Bone marrow (tissue), 2 donors: ENCODE data around the gene CRHR1.

Experiments
- DNase-seq, 2 donors: peaks; one replicate each; lab custom pipeline; 2025; lab: John Stamatoyannopoulos, UW

Gene CRHR1

GRCh38 chr17:45759761-45760160, 24.4 kb upstream of the CRHR1 start:
- DNase-seq, result no peak

- DNase-seq, result no peak
These were observed 22.1 kb upstream of the CRHR1 start for GRCh38 chr17:45761957-45762565.

DNA sequence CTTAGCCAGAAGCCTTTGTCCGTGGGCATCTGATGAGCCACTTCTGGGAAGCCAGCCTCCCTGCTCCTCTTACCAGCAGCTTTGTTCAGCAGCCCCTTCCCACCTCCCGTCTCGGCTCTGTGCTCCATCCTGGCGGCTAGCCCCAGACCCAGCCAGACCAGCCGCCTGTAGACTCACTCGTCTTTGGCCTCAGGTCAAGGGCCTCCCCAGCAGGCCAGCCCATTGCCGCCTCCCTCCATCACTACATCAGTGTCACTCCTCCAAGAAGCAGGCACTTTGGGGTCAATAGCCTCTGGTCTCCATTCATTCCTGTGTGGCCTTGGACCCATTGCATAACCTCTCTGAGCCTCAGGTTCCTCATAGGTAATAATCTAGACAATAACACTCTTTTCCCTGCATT, 20.9 kb upstream of the CRHR1 start:
- no peak for DNase-seq

- no peak for DNase-seq
These were observed 19.6 kb upstream of the CRHR1 start for GRCh38 chr17:45764479-45764878.

DNA sequence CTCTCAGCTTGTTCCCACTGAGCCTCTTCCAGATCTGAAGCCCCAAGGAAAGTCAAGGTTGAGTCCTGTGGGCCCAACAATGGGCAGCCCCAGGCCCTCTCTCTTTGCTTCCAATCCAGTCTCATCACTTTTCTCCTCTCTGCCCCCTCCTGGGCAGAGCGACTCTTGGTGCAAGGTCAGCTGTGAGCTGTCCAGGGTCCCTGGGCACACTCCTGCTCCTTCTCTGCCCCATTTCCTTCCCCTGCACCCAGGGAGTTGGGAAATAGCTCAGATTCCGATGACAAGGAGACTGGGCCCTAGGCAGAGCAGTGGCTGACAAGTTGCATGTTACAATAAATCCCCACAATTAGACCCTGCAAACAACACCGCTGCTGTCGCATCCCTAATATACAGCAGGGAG, 16.1 kb upstream of the CRHR1 start:
- DNase-seq, result no peak

DNA sequence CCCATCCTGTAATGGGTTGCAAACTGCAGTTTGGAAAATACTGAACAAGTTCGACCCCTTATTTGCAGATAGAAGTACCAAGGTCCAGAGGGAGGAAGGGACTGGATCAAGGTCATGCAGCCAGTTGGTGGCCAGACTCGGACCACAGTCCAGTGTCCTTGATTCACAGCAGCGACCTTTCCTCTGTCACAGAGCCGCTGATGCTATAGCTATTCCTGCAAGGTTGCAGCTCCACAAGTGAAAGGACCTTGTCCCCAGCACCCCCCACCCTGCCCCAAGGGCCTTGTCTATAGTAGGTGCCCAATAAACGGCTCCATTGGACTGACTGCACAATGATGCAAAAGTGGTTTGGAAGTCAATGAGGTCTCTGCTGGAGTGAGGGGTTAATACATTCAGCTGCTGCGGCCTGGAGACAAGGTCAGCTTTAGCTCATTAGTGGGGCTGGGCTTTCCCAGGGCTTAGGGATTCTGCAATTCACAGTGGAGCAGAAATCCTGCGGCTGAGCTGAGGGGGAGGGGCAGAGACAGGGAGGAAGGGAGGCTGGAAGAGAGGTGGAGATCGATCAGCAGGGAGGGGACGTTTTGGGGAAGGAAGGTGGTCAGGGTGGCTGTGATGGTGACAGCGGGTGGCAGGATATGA, 13.4 kb upstream of the CRHR1 start:
- DNase-seq, result no peak

DNA sequence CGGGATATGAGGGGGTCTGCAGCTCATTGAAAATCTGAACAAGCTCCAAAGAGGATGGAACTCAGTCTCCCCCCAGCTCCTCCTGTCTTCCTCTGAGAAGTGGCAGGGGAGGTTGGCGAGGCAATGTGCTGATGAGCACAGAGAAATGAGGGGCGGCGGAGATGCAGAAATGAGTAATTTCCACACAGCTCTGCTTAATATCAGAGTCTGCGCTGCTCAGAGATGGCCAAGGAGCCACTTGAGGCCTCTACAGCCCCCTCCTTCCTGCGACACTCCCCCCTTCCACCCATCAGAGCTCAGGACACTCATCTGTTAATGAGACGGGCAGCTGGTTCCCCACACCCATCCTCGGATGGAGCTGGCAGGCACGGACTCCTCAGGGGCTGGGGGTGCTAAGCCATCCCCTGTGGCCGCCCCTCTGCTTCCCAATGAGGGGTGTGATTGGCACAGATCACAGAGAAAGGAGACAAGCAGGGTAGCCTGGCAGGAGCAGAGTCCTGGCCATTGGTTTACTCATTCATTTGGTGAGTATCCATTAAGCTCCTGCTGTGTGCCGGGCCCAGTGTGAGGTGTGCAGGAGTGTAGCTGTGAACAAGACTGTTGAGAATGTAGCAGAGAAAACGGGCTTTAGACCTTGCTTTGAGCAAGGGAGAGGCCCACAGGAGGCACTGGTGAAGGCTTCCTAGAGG, 12.7 kb upstream of the CRHR1 start:
- no peak for DNase-seq

GRCh38 chr17:45775148-45775547, 9.0 kb upstream of the CRHR1 start:
- DNase-seq, result no peak

DNA sequence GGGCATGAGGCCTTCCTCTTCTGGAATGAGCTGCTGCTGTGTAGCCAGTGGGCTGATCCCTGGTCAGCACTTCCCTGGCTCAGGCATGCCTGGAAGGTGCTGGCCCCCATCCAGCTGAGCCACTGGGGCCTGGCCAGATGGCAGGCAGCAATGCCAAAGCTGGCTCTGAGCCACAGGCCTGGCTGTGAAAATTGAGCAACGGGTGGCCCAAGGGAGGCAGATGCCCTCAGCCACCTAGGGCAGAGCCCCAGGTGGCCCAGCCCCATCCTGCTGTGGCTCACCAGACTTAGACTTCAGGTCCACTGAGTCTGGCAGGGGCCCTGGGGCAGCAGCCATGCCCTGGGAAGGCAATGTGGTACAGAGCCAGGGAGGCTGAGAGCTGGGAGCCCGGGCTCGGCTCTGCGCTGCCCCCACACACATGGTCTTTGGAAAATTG, 8.5 kb upstream of the CRHR1 start:
- no peak for DNase-seq

- DNase-seq, result no peak
These were observed 7.2 kb upstream of the CRHR1 start for GRCh38 chr17:45776896-45777295.

- DNase-seq, result no peak
These were observed 6.7 kb upstream of the CRHR1 start for GRCh38 chr17:45777388-45777787.

DNA sequence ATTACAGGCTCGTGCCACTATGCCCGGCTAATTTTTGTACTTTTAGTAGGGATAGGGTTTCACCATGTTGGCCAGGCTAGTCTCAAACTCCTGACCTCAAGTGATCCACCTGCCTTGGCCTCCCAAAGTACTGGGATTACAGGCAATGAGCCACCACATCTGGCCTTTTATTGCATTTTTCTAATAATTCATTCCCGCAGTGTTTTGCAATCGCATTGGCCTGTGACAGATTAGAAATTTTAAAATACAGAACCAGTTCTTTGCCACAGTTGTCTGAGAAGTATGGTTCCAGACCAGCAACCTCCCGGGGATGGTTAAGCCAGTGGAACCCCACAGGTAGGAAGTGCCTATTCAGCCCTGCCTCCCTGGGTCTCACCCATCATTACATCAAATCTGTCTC, 3.2 kb upstream of the CRHR1 start:
- DNase-seq, result no peak

- DNase-seq, result no peak
These were observed 1.1 kb upstream of the CRHR1 start for GRCh38 chr17:45782889-45783592.

GRCh38 chr17:45783593-45784292, 377 bp upstream of the CRHR1 start:
- no peak for DNase-seq

DNA sequence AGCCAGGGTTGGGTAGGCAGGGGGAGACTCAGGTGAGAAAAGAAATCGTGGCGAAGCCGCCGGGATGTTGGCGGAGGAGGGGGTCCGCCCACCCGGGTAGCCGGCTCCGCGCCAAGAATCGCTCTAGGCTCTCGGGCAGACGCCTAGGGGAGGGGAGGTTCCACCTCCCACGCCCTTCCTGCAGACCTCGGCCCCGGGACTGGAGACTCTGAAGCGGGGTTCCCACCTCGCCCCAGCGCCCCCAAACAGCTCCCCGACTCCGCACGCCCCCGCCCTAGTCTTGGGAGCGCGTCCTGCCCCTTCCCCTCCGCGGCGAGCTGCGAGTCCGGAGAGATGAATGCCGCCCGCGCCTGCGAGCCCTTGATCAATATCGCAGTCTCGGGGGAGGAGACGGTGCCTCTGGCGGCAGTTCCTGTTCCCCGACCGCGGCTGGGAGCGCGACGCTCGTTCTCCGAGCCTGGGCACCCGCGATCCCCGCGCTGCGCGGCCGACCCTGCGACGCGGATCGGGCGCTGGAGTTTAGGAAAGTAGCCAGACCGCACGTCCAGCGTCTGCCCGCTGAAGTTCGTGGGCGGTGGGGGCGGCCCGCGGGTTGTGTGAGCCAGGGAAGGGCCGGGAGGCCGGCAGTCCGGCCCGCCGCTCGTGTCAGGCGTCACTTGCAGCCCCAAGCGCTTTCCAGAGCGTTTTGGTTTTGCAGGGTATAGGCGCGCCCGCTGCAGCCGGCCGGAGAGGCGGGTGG, 790 bp downstream of the CRHR1 start:
- peak in 1 of 2 donors; percentile 23 for DNase-seq

GRCh38 chr17:45785480-45786193, 1.5 kb downstream of the CRHR1 start:
- no peak for DNase-seq

DNA sequence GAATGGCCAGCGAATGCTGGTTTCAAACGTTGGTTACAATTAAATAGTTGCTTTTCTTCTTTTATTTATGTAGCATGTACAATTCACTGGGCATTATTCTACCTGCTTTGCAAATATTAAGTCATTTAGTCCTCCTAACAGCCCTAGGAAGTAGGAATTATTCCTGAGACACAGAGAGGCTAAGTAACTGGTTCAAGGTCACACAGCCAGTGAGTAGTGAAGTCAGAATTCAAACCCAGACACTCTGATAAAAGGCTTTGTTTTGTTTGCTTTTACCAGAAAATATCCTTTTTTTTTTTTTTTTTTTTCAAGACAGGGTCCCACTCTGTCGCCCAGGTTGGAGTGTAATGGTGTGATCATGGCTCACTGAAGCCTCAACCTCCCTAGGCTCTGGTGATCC, 2.2 kb downstream of the CRHR1 start:
- DNase-seq, result no peak

DNA sequence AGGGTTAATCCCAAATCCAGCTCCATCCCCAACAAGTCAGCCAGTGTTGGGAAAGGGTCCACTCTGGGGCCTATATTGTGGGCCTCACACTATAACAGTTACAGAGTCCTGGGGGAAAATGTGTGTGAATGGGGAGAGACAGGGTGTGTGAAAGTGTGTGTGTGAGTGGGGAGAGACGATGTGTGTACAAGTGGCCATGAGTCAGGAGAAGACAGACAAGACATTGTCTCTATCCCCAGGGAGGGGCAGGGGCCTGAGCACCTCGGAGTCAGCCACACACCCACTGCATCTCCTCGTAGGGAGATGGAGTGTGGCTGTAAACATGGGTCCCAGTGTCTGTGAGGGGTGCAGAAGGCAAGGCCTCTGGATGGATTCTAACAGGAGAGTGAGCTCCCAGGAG, 2.9 kb downstream of the CRHR1 start:
- no peak for DNase-seq

DNA sequence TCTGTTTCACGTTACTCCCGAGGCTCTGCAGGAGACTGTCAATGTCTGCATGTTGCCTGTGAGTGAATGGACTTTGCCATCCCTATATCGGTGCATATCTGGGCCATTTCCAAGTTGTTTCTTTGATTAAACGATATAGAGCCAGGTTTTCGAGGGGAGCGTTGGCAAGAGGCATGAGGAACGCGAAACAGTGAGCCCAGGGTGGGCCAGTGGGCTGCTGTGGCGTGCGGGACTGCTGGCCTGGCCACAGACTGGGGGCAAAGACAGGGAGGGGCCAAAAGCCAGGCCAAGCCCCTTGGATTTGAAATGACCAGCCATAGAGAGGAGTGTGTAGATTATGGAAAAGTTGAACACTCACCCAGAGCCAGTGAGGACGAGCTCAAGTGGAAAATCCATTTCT, 3.5 kb downstream of the CRHR1 start:
- DNase-seq, result no peak

DNA sequence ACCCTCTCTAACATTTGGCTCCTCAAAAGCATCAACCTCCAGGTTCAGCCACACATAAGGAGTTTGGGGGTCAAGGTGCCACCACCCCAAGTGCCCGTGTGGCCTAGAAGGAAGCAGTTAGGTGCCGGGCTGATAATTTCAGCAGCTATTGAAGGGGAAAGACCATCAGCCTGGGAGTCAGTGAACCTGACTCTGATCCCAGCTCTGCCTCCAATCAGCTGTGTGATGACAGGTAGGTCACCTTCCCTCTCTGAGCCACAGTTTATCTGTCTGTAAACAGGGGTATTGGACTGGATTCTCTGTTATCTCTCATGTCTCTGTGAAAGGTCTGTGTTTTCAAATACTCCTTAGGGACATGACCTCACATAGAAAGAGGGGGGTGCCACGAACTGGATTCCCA, 3.9 kb downstream of the CRHR1 start:
- DNase-seq, result no peak

DNA sequence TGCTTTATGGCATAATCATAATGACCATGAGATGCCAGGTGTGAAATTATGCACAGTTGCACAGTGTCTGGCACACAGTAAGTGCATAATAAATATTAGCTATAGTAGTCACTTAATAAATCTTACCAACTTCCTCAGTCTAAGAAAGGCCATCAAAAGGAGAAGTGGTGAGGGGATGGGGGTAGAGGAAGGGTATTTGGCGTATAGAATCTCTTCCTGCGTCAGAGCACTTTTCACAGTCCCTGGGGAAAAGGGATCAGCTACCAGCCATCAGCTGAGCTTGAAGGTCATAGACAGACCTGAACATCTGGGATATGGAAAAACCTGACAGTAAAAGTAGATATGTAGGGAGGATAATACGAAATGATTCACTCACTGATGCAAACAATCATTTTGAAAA, 5.8 kb downstream of the CRHR1 start:
- no peak for DNase-seq
